Activated effector memory CD4-positive, alpha-beta T cell treated with Interleukin-2 at 50 U/mL for 16 hours (primary cell): ENCODE results near the gene TMEM145.

Experiments used
- DNase-seq: peaks from one replicate; pipeline ENCODE4 v3.0.0-alpha.2; 2020

The TMEM145 gene

GRCh38 chr19:42290136-42290522, 23.0 kb upstream of the TMEM145 start:
- DNase-seq = no peak

GRCh38 chr19:42290523-42291434, 22.3 kb upstream of the TMEM145 start:
- no peak for DNase-seq

GRCh38 chr19:42291435-42291810, 21.7 kb upstream of the TMEM145 start:
- DNase-seq = no peak

DNA sequence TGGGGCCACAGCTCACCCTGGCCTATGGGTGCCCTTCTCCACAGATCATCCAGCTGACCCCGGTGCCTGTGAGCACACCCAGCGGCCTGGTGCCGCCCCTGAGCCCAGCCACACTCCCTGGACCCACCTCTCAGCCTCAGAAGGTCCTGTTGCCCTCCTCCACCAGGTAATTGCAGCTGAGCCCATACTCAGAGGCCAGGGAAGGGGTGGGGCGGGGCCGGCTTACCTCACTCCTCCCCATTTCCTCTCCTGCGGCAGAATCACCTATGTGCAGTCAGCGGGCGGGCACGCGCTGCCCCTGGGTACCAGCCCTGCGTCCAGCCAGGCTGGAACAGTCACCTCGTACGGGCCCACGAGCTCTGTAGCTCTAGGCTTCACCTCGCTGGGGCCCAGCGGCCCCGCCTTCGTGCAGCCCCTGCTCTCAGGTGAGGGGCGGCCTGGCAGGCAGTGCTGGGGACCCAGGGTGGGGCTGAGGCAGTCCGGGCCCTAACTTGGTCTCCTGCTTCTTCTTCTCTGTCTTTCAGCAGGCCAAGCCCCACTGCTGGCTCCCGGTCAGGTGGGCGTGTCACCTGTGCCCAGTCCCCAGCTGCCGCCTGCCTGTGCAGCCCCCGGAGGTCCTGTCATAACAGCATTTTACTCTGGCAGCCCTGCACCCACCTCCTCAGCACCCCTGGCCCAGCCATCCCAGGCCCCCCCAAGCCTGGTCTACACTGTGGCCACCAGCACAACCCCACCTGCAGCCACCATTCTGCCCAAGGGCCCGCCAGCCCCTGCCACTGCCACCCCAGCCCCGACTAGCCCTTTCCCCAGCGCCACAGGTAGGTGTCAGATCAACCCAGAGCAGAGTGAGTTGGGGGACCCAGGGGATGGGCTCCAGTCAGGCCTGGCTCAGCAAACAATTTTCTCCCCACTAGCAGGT, 20.8 kb upstream of the TMEM145 start:
- no peak for DNase-seq

GRCh38 chr19:42292963-42293362, 20.1 kb upstream of the TMEM145 start:
- no peak for DNase-seq

DNA sequence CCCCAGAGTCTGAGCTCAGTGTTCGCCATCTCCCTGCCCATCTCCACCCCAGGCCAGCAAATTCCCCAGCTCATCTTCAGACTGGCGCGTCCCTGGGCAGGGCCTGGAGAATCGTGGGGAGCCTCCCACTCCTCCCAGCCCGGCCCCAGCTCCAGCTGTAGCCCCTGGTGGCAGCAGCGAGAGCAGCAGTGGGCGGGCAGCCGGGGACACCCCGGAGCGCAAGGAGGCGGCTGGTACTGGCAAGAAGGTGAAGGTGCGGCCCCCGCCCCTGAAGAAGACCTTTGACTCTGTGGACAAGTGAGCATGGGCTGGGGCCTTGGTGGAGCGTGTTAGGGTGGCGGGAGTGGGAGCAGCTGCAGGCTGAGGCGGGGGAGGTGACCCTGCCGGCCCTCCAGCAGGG, 19.6 kb upstream of the TMEM145 start:
- no peak for DNase-seq

- no peak for DNase-seq
Measured at GRCh38 chr19:42293948-42294347, 19.2 kb upstream of the TMEM145 start.

DNA sequence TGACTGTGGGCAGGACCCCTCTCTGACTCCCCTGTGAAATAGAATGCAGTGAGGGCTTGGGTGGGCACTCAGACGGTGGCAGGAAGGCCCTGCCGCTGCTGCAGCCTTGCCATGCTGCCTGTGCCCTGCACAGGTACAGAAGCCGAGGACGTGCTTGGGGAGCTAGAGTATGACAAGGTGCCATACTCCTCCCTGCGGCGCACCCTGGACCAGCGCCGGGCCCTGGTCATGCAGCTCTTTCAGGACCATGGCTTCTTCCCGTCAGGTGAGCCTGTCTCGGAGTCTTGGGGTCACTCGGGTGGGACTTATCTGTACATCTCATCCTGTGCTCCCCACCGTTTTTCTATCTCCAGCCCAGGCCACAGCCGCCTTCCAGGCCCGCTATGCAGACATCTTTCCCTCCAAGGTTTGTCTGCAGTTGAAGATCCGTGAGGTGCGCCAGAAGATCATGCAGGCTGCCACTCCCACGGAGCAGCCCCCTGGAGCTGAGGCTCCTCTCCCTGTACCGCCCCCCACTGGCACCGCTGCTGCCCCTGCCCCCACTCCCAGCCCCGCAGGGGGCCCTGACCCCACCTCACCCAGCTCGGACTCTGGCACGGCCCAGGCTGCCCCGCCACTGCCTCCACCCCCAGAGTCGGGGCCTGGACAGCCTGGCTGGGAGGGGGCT, 18.5 kb upstream of the TMEM145 start:
- no peak for DNase-seq

DNA sequence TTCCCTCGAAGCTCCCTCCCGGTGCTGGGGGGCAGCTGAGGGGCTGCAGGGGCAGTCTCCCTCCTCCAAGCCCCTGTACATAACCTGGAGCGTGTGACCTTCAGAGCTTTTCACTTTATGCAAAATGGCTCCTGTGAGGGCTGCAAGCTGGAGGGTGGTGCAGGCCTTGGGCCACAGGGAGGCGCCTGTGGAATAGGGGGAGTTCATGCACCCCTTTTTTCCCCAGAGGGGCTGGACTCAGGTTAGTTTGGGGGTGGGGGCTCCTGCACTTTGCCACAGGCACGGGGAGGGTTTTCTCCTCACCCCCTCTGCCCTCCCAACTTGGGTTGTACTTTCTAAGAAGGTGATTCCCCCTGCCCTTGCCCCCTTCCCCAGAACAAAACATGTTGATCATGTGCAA, 17.8 kb upstream of the TMEM145 start:
- no peak for DNase-seq

GRCh38 chr19:42295831-42296525, 17.1 kb upstream of the TMEM145 start:
- peak; percentile 83 for DNase-seq

- no peak for DNase-seq
Measured at GRCh38 chr19:42297039-42297438, 16.1 kb upstream of the TMEM145 start.

DNA sequence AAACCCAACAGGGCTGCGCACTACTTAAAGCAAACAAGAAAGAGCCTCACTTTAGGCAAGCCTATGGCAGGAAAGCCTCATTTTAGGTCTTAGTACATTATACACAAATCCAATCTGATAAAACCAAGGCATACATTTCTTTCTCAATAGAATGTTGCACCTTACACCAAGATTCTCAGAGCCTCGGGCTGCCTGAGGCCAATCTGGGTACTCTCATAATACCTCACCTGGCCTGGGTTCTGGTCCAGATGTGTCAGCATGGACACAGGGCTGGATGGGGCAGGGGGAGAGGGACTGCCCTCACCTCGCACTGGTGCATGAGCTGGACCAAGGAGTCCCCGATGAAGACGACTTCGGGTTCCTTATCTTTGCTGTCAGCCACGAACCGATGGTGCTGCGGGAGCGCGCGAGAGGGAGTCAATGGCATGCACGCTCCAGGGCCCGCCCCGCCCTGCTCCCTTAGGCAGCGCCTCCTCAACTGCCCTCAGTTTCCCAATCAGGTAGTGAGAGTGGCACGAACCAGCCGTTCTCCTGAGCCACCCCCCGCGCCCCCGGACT, 11.4 kb upstream of the TMEM145 start, which contains the start of gene PRR19:
PRR19 (plus strand) TSS at position 487 of the 558 bp plus-strand sequence. CDS start 7,453 bp downstream, outside the sequence.
- no peak for DNase-seq

GRCh38 chr19:42303101-42303464, 10.0 kb upstream of the TMEM145 start:
- no peak for DNase-seq

GRCh38 chr19:42303876-42304275, 9.2 kb upstream of the TMEM145 start:
- DNase-seq = no peak

DNA sequence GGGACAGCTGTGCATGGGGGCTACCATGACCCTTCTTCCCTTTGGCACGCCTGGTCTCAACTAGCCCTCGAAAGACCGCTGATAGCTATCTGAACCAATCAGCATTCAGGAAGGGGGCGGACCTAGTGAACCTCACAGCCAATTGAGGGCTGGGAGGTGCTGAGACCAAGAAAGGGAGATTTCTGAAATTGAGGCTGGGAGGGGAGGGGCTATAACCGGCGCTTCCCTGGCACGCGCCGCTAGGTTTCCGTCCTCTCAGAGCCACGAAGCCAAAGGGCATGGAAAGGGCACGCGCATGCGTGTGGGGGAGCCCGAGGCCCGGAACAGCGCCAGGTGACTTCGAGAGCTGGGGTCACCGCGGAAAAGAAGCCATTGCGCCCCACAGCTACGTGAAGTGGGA, 6.5 kb upstream of the TMEM145 start:
- DNase-seq = no peak

- no peak for DNase-seq
Measured at GRCh38 chr19:42309686-42310085, 3.4 kb upstream of the TMEM145 start.

DNA sequence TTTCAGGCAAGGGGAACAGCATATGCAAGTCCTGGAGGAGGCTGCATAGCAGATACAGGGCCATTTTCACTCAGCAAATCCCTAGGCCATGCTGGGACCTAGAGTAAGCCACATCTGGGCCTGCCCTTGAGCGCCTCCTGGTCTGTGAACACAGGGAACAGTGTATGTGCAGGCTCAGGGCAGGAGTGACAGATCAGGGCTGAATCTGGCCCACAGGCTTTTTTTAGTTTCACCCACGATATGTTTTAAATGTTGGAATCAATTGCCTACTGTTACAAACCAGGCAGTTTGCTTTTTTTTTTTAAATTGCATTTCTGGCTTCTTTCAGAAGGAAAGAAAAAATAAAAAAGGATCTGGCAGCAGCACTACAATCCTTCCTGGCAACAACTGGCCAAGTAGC, 1.5 kb upstream of the TMEM145 start:
- no peak for DNase-seq

- DNase-seq = no peak
Measured at GRCh38 chr19:42312370-42312769, 739 bp upstream of the TMEM145 start.

- no peak for DNase-seq
Measured at GRCh38 chr19:42313840-42314755, 989 bp downstream of the TMEM145 start.

- no peak for DNase-seq
Measured at GRCh38 chr19:42315024-42315423, 1.9 kb downstream of the TMEM145 start.
